GOT3 (cell line): ENCODE measurements around the gene CHRNA5.

Experiments
- DNase-seq: peaks from one replicate; lab custom pipeline; 2025; ENCODE audit warnings: mixed read lengths; lab: John Stamatoyannopoulos, UW

CHRNA5 gene

DNA sequence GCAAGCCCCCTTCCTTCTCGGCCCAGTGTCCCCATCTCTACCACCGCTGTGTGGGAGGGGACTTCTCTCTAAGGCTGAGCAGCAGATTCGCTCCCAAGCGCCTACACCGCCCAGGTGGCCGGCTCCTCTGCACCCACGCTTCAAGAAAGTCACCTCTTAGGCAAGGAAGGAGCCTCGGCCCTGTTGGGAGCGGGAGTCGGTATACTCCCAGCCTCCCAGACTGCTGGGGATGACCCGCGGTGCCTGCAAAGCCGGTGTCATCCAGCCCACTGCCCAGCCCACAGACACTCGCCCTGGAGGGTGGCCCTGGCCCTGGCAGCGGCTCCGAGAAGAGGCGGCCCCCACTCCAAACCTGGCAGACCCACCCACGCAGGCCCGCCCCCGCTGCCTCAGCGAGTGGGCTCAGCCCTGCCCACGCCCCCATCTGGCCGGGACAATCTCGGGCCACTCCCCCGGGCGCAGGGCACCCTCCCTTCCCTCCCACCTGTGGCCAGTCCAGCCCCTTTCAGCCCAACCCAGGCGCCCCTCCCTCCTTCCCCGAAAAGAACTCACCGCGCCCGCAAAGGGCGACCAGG, 75.3 kb downstream of the CHRNA5 start:
- DNase-seq = no peak

DNA sequence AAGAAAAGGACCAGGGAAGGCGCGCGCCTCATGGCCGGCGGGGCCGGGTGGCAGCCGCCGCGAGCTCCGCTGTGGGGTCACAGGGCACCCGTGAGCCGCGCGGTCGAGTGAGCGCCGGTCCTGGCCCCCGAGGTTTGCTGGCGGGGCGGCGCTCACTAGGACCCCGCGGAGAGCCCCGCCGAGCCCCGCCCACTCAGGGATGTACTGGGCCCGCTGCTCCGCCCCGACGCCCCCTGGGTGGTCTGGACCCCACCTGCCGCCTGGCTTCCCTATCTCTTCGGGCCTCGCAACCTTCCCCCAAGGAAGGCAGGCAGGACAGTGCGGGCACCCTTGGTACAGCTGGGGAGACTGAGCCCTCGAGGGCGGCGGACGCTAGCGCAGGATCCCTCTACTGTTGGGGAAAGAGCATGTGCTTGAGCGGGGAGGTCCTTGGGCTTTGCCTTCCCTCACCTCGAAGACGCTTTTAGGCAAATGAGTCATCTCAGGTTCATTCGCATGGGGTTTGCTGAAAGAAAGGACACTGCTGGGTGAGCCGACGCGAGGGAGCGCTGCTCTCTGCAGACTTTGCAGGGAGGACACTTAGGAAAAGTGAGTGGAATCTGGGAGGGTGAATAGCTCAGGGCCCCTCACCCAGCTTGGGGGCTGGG, 75.9 kb downstream of the CHRNA5 start, which contains the start of gene CHRNB4:
Gene CHRNB4 (minus strand): TSS at position 109 of the 647 bp plus-strand sequence. CDS start 77 bp downstream, at position 32.
- DNase-seq = no peak

DNA sequence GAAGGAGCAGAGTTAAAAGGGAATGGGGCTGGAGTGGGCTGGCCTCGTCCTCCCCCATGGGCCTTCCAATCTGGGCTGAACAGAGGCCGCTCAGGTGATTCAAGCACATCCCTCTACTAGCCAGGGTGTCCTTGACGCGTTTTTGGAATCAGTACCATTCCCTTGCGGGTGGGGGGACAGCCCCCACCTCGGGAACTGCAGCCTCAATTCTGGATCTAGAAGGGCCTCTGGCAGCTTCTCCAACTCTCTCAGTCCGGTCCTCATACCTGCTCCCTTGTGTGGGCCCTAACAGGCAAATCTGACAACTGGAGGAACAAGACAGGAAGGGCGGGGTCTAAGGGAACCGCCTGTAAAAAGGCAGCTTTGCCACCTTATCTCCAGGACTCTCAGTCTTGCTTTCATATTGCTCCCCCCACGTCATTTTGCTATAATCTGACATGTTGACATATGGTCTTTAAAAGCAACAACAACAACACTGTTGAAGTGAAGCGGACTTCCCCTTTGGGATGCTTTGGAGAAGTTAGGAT, 76.5 kb downstream of the CHRNA5 start:
- DNase-seq = no peak

DNA sequence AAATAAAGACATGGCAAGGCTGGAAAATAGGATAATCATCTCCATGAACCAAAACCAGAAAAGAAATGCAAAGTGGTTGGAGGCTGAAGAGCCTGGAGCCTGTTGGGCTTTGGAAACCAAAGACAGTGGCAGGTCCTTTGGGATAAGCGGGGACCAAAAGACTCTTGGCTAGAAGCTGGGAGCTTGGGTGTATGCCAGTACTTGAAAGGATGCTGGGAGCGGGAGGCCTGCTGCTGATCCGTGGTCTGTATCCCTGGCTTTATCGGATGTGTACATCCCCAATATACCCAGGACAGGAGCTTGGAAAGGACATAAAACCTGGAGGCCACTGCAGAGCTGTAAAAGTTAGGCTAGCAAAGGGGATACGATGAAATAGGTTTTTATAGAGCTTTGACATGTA, 77.0 kb downstream of the CHRNA5 start:
- no peak for DNase-seq
